SU-DHL-6 (cell line): ENCODE results near the gene LRP1-AS.

Experiments used
- CTCF ChIP-seq: fragments of 200-600 bp; sonication (generic); IDR thresholded peaks from one replicate; pipeline ENCODE4 v1.5.1; 2017; ENCODE audit warnings: antibody characterized with exemption, mild to moderate bottlenecking, low read length, moderate library complexity; ENCODE audit not compliant: insufficient read depth, poor library complexity, severe bottlenecking
- EZH2phosphoT487 ChIP-seq: fragments of 200-600 bp; sonication (generic), shearing (Covaris generic); conservative IDR thresholded peaks from 2 replicates; pipeline ENCODE4 v1.6.1; 2018; ENCODE audit warnings: mild to moderate bottlenecking, antibody characterized with exemption, low read length, moderate library complexity, mixed read lengths

GRCh38 chr12:57119294-57120085, 27.9 kb downstream of the LRP1-AS start:
- TF ChIP-seq CTCF (no peak), EZH2phosphoT487 (no peak)
